ENCODE measurements around the gene LHFPL2. TPM values are rescaled to one million over a fixed set of nuclear protein-coding genes. Genes with fewer than 3 reads are reported as not detected.

Gene LHFPL2
- total and polyA plus RNA-seq, 9 of the 15 experiments (the other 6 are each of a cell fraction or from before 2014, with no cell fraction given): 1.0 to 6.6 (median 4.6) TPM

DNA sequence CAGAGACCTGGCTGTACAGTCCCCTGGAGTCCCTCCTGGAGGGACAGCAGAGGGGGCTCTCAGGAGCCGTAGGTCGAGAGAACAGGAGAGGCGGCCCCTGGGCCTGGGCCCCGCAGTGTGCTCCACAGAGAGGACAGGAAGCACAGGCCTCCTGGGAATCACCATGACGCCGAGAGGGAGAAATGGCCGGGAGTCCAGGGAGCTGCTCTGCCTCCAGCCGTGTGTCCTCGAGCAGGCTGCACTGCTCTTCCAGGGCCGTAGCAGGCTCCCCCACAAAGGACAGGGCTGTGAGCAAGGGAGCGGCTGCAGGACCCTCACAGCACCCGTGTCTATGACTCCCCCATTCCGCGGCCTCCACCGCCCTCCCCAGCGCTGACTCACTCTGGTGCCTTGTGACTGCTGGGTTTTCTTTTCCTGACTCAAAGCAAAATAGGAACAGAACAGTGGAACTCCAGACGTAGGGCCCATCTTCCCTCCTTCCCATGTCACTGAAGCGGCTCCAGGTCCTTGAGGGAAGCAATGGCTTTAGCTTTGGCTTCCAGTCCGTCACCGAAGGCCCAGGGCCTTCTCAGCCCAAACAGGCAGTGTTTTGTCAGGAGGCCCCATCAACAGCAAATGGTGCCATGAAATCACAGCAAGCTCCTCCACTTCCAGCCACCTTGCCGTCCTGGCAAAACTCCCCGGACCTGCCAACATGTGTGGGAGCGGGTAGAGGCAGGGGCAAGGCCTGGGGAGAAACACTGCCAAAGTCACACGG is 114.2 kb downstream of the LHFPL2 start (continued):
- TF ChIP-seq MEF2A (IDR thresholded peaks at IDR 0.05; ENCODE audit: control insufficient read depth, low read depth, low read length) (no peak), GTF2F1 (IDR thresholded peaks at IDR 0.05; ENCODE audit: low read depth, low read length) (no peak), C11orf30 (IDR thresholded peaks at IDR 0.05; ENCODE audit: low read depth) (peak; percentile 32; the same call in 1 of the 2 replicates), MYNN (IDR thresholded peaks at IDR 0.05) (no peak), MYNN (CRISPR knock-in tag; IDR thresholded peaks at IDR 0.05) (no peak), HNRNPH1 (optimal IDR thresholded peaks at IDR 0.05; ENCODE audit: low read depth, low read length) (no peak), ZNF644 (tag; IDR thresholded peaks at IDR 0.05; ENCODE audit: low read depth) (no peak), RBM25 (IDR thresholded peaks at IDR 0.05; ENCODE audit: low read depth, low read length, severe bottlenecking) (no peak), ZNF316 (IDR thresholded peaks at IDR 0.05) (0 out of 2 replicates have a peak, but pooled peaks have one; percentile 15), SMARCE1 (IDR thresholded peaks at IDR 0.05) (no peak), POLR2H (tag; IDR thresholded peaks at IDR 0.05; ENCODE audit: low read depth) (no peak), TAL1 (IDR thresholded peaks at IDR 0.05) (no peak)
- TF ChIP-seq, protein P1, sequence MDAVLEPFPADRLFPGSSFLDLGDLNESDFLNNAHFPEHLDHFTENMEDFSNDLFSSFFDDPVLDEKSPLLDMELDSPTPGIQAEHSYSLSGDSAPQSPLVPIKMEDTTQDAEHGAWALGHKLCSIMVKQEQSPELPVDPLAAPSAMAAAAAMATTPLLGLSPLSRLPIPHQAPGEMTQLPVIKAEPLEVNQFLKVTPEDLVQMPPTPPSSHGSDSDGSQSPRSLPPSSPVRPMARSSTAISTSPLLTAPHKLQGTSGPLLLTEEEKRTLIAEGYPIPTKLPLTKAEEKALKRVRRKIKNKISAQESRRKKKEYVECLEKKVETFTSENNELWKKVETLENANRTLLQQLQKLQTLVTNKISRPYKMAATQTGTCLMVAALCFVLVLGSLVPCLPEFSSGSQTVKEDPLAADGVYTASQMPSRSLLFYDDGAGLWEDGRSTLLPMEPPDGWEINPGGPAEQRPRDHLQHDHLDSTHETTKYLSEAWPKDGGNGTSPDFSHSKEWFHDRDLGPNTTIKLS (IDR thresholded peaks at IDR 0.05; ENCODE audit: borderline replicate concordance, low read depth): no peak
- TF ChIP-seq, protein P2, sequence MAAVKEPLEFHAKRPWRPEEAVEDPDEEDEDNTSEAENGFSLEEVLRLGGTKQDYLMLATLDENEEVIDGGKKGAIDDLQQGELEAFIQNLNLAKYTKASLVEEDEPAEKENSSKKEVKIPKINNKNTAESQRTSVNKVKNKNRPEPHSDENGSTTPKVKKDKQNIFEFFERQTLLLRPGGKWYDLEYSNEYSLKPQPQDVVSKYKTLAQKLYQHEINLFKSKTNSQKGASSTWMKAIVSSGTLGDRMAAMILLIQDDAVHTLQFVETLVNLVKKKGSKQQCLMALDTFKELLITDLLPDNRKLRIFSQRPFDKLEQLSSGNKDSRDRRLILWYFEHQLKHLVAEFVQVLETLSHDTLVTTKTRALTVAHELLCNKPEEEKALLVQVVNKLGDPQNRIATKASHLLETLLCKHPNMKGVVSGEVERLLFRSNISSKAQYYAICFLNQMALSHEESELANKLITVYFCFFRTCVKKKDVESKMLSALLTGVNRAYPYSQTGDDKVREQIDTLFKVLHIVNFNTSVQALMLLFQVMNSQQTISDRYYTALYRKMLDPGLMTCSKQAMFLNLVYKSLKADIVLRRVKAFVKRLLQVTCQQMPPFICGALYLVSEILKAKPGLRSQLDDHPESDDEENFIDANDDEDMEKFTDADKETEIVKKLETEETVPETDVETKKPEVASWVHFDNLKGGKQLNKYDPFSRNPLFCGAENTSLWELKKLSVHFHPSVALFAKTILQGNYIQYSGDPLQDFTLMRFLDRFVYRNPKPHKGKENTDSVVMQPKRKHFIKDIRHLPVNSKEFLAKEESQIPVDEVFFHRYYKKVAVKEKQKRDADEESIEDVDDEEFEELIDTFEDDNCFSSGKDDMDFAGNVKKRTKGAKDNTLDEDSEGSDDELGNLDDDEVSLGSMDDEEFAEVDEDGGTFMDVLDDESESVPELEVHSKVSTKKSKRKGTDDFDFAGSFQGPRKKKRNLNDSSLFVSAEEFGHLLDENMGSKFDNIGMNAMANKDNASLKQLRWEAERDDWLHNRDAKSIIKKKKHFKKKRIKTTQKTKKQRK (IDR thresholded peaks at IDR 0.05; ENCODE audit: borderline replicate concordance, low read depth, low read length): no peak
- TF ChIP-seq, protein P3, sequence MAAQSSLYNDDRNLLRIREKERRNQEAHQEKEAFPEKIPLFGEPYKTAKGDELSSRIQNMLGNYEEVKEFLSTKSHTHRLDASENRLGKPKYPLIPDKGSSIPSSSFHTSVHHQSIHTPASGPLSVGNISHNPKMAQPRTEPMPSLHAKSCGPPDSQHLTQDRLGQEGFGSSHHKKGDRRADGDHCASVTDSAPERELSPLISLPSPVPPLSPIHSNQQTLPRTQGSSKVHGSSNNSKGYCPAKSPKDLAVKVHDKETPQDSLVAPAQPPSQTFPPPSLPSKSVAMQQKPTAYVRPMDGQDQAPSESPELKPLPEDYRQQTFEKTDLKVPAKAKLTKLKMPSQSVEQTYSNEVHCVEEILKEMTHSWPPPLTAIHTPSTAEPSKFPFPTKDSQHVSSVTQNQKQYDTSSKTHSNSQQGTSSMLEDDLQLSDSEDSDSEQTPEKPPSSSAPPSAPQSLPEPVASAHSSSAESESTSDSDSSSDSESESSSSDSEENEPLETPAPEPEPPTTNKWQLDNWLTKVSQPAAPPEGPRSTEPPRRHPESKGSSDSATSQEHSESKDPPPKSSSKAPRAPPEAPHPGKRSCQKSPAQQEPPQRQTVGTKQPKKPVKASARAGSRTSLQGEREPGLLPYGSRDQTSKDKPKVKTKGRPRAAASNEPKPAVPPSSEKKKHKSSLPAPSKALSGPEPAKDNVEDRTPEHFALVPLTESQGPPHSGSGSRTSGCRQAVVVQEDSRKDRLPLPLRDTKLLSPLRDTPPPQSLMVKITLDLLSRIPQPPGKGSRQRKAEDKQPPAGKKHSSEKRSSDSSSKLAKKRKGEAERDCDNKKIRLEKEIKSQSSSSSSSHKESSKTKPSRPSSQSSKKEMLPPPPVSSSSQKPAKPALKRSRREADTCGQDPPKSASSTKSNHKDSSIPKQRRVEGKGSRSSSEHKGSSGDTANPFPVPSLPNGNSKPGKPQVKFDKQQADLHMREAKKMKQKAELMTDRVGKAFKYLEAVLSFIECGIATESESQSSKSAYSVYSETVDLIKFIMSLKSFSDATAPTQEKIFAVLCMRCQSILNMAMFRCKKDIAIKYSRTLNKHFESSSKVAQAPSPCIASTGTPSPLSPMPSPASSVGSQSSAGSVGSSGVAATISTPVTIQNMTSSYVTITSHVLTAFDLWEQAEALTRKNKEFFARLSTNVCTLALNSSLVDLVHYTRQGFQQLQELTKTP (IDR thresholded peaks at IDR 0.05; ENCODE audit: low read depth in 1 of 2, partially characterized antibody in 2 of 2): no peak
- TF ChIP-seq, protein P4, sequence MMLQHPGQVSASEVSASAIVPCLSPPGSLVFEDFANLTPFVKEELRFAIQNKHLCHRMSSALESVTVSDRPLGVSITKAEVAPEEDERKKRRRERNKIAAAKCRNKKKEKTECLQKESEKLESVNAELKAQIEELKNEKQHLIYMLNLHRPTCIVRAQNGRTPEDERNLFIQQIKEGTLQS (IDR thresholded peaks at IDR 0.05): peak; percentile 71
- TF ChIP-seq, protein P4 (CRISPR knock-in tag; conservative IDR thresholded peaks at IDR 0.05): no peak

All from K562 (cell line).